ENCODE results near the gene ACKR1.

GRCh38 chr1:159201642-159202041 lies 3.0 kb upstream of the ACKR1 start:
- TF ChIP-seq CTCF (IDR thresholded peaks at IDR 0.05; ENCODE audit: low read length): no peak
- TF ChIP-seq EZH2 (IDR thresholded peaks at IDR 0.05; ENCODE audit: borderline replicate concordance, low read length): no peak

Measured in OCI-LY1 (cell line).